Activated CD4-positive, alpha-beta T cell treated with anti-CD3 and anti-CD28 coated beads, Interleukin-2, amount 50 U/mL, for 24 hours (primary cell): Measurements from ENCODE around the gene SP4.

Source experiments
- DNase-seq, 2 donors: peaks; one replicate each; pipeline ENCODE4 v3.0.0-alpha.2; 2020; ENCODE audit warnings: low read depth in 1 of 2, low spot score in 1 of 2

Gene SP4

DNA sequence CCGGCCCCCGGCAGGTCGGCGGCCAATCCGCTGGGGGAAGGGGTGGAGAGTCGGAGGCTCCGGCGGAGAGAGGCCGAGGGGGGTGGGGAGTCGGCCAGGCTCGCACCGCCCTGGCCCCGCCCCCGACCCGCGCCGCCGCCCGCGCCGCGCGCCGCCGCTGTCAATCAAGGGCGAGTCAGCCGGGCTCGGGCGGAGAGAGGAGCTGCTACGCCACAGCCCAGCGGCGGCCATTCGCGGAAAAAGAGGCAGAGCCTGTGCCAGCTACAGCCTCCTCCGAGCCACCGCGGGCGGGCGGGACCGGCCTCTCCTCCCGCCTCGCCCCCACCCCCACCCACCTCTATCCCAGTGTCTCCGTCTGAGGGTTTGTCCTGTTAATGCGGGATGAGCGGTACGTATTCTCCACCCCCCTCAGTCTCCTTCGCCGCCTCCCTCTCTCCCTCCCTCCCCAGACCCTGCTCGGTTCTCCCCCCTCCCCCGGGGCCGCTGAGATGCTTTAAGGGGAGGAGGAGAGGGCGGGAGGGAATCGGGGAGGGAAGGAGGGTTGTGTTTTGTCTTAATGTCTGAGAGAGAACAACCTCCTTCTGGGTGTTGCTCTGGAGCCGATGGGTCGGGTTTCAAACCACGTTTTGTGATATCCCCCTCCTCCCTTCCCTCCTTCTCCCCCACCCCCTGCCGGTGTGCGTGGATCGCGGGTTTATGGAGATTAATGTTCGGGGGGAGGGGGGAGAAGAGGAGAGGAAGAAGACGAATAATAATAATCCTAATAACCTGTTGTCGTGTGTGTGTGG, at the start of gene SP4:
Gene SP4, plus strand, starts transcription at position 213 of the 788 bp plus-strand sequence. Its CDS starts 169 bp downstream, at position 382.
- DNase-seq = peak; percentile 91 to 93

DNA sequence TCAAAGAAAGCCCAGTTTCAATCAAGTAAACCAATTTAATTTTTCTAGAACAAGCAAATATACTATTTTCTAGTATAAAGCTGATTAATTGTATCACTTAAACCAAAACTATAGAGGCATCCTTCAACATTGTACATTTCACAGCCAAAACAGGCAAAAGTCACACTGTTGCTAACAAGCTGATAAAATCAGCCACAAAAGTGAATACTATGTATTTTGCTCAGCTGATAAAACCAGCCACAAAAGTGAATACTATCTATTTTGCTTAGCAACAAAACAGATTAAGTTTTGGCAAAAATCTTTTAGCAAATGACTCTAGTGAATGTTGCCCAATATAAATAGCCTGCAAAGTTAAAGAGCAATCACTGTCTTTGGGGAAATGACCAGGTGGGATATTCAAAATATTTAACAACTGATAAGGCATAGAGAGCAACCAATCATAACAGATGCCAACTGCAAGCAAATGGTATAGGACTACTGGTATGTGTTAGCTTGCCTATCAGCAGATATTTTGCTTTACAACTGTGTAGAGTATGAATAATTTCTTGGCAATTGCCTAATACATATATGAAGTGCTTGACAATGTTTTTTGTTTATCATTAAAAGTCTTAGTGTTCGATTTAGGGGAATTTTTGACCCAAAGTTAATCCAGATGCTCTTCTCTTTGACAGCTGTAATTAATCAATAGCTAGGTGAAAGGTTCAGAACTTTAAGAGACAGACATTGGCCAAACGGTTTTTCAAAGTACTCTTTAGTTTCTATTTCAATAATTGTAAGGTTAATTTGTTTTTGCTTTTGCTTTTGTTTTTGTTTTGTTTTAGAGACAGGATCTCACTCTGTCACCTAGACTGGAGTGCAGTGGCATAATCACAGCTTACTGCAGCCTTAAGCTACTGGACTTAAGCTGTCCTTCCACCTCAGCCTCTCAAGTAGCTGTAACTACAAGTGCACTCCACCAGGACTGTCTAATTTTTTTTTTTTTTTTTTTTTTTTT, 44.4 kb upstream of the SP4 start:
- DNase-seq = no peak

DNA sequence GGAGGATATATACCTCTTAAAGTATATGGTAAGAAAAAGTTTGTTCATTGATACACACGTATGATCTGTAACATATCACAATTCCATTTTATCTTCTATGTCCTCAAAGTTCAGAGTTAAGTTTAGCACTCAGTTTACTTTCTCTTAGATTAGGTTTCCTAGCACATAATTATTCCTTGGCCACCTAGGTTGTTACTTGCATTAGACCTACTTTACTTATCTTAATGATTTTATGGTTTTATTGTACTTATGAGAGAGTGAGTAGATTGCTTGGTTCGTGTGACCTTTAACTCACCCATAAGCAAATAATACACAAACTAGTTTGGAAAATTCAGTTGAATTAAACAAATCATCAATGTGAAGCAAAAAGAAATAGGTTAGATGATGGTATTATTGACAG, 33.9 kb upstream of the SP4 start:
- DNase-seq = no peak

DNA sequence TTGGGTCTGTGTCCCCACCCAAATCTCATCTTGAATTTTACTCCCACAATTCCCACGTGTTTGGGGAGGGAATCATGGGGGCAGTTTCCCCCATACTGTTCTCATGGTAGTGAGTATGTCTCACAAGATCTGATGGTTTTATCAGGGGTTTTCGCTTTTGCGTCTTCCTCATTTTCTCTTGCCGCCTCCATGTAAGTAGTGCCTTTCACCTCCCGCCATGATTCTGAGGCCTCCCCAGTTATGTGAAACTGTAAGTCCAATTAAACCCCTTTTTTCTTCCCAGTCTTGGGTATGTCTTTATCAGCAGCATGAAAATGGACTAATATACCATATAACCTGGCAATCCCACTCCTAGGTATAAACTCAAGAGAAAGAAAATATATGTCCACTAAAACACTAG, 25.9 kb upstream of the SP4 start:
- DNase-seq = no peak

DNA sequence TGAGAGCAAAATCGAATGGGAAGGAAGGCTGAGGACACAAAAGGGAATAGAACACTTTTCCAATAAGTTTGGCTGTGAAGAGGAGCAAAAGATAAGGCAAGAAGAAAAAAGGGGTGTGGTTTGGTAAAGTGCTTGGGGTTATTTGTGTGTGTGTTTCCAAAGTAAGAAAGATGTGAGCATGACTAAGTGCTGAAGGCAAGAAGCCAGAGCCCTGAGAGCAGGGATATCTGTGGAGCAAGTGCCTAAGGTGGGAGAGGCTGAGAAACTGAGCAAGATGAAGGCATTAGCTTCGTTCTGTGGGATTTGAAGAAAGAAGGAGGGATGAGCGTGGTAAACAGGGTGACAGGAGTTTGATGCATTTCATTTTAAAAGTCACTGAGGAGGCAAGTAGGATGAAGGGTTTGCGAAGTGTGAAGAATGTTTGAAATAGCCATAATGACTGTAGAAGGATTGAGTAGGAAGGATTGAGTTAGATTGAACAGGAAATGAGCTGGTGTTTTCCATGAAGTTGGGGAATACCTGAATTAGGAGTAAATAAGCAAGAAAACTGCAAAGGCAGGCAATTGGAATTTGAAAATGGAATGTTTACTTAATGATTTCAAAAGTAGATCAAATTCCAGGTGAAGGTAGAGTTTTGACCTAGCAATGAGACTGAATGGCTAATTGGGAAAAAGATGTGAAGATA, 19.9 kb upstream of the SP4 start:
- DNase-seq = no peak

DNA sequence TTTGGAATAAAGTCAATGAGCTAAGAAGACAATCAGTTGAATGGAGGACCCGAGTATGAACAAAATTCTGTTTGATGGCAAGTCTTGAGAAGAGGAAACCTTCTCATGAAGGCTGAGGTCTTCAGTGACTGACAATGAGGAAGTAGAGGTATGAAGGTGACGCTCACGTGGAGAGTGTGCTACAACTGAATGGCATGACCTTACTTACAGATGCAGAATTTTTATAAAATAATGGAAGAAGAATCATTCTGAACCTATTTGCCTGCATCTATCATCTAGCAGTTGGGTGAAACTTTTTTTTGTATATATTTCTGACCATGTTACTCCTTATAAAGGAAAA, 19.4 kb upstream of the SP4 start:
- DNase-seq = no peak

DNA sequence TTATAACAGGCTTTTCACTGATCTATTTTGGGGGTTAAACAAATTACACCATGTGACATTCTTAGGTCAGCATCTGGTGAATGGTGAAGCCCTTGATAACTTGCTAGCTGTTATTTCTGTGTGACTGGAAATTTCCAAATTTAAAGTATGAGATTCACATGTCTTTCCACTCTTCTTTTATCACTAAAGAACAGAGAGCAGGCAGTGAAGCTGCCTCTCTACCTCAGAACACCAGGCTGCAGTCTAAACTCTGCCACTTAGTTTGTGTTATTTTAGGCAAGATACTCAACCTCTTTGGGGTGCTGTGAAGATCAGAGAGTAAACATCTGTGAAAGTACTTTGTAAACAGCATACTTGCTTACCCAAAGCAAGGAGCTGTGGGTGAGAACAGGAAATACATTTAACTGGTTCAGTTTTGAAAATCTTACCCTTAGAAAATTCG, 15.5 kb upstream of the SP4 start:
- DNase-seq = no peak

DNA sequence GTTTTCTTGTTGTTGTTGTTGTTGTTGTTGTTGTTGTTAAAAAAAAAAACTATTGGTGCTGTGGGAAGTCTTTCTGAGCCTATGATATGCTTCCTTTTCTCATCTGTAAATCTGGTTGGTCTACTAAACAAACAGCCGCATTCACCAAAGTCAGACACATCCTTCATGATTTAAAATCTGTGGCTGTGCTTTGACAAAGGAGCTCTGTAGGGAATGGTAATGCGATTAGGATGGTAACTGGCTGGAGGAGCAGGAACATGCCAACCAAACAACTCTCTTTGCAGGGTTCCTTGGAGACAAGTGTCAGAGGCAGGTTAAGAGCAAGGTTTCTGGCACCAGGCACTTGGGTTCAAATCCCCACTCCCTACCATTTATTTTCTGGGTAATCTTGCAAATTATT, 14.9 kb upstream of the SP4 start:
- DNase-seq = no peak

DNA sequence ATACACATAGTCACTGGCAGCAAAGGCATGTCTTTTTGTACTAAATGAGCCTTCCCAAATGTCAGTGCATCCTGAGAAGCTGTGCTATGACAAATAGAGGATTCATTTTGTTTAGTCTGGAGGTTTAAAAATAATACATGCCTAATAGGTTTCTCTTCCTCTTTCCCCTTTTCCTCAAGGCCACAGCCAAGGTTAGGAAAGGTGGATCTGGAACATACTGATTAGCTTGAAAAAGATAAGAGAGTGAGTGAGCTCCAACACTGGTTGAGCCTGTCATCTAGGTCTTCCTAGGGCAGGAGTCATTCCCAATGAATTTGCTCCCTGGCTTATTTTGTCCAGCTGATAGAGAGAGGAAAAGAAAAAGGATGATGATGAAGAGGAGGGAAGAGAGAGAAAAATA, 14.4 kb upstream of the SP4 start:
- no peak for DNase-seq

DNA sequence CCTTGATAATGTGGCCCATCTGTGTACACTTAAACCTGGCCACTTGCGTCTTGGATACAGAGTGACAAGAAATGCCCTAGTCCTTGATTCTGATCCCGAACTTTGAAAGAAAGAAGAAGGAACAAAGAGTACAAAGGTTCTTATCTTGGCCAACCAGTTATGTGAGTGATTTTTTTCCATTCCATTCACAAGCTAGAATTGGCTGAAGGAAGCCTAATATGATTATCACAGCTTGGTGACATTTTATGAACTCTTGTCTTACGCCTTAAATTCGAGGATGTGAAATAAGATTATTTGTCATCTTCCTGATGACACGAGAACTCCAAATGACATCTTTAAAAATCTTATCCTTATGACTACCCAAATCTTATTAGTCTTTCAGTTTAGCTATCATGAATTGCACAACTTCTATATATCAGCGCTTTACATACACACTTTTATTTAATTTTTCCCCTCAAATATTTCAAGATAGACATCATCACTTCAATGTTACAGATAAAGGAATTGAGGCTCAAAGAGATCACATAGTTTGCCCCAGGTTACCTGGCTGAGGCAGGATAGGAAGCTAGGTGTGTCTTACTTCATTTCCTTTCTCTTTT, 13.0 kb upstream of the SP4 start:
- DNase-seq = no peak

DNA sequence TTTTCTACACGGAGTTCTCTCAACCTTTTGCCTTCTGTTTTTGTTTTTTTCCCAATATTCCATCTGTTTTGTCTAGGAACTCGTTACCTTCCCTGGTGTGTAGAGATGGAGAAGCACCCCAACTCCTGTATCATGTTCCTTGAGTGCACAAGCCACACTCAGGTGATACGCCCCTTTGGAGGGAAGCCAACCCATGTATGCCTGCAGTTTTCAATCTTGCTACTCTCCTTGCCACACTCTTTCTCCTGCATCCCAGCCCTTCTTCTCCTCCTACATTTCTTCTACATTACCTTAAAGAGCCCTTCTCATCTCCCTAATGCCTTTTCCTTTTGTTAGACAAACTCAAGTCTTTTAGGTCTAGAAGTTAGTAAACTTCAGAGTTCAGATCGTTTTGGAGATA, 10.2 kb upstream of the SP4 start:
- DNase-seq = no peak

DNA sequence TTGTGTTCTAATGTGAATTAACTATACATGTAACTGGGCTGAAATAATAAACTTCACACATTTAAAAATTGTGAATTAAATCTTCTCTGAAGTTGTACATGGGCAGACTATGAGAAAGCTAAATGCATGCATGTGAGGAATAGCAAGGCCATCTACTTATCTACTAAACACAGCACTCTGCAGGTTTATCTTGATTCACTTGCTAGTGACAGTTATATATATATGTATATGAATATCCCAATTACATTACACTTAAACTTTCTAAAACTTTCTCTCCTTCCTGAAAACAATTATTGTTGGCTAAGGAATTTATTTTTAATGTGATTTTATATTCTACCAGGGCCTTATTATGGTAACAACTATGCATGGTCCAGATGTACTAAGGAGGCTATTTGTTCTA, 5.1 kb upstream of the SP4 start:
- DNase-seq = no peak

DNA sequence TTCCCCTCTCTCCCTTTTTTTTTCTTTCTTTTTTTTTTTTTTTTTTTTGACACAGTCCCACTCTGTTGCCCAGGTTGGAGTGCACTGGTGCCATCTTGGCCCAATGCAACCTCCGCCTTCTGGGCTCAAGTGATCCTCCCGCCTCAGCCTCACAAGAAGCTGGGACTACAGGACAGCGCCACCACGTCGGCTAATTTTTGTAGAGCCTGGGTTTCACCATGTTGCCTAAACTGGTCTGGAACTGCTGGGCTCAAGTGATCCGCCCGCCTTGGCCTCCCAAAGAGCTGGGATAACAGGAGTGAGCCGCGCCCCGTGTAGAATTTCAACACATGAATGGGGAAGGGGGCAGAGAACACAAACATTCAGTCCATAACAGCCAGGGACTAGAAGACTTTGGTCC, 2.6 kb upstream of the SP4 start:
- DNase-seq = no peak

DNA sequence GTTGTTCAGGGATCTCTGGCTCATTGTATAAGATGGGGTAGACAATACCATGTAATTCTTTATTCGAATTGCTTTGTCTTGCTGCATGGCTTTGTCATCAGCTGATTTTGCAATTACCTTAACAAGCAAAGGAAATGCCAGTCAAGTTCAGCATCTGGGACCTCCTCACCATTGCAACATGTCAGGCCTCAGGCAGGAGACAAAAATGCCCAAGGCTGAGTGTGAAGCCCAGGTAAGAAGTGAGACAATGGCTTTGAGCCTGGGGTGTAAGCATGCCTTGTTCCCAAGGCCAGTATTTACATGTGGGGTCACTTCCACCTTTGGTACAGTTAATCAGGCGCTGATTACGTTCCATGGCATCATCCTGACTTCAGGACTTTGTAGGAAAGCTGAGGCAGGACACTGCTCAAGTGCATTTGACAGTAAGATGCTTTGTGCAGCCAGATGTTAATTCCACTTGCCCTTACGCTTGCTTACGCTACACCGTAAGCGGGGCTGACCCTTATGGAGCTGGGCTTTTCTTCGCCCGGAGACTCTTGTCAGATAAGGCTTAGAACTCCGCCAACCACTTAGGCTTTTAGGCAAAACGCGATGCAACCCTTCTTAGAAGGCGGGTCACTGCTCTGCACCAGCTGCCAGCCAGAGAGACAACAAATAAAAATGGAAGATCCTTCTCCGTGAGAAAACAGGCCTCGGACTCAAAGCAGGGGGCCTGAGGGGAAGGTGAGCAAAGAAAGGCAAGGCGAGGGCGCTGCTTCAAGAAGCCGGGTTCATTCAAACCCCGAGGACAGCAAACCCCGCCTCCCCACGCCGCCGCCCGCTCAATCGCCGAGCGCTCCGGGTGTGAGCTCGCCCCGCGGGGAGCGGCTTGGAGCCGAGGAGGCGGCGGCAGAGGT, 1.3 kb upstream of the SP4 start:
- DNase-seq = no peak

DNA sequence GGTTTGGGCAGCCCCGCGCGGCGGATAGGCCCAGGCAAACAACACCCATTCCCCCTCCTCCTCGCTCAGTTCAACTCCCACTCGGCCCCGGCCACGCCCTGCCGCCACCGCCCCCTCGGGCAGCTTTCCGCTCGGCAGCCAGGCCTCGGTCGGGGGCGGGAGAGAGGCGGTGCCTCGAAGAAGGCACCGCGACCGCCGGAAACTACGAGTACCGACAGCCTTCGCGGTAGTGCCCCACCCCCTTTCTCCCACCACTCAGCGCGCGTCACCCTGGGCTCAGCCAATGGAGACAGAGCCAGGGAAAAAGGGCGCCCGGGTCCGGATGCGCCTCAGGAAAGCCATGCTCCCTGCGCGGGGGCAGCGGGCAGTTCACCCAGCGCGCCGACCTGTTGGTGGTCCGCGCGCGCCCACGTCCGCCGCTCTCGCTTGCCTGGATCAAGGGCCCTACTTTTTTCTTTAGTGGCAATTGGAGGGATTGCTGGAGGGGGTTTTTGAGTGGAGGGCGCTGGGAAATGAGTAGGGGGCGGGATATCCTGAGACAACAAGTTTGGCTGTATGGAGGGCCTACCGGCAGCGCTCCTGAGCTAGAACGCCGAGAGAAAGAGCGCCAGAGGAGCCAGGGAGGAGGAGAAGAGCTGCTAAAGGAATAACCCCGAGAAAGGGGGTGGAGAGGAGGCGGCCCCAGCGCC, 557 bp upstream of the SP4 start:
- DNase-seq = peak; percentile 98

DNA sequence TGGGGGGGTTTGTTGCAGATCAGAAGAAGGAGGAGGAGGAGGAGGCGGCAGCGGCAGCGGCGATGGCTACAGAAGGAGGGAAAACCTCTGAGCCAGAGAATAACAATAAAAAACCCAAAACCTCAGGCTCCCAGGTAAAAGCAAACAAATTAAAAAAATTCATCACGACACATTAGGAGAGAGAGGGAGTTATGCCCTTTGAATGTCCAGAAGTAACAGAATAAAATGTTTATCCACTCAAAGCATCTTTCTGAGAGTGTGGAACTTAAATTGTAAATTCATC, 717 bp downstream of the SP4 start:
- no peak for DNase-seq

DNA sequence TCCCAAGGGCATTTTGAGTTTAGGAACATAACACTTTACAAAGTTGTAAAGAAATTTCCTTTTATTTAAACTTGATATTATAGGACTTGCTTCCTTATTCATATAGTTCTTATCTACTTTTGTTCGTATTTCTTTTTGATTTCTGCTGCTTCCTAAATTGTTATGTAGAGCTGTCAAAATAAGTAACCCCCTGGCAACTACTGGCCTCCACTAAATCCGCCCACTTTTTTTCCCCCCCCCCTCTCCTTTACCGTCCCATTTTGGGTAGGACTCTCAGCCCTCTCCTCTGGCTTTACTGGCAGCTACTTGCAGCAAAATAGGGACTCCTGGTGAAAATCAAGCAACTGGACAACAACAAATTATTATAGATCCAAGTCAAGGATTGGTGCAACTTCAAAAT, 1.1 kb downstream of the SP4 start:
- DNase-seq = no peak

DNA sequence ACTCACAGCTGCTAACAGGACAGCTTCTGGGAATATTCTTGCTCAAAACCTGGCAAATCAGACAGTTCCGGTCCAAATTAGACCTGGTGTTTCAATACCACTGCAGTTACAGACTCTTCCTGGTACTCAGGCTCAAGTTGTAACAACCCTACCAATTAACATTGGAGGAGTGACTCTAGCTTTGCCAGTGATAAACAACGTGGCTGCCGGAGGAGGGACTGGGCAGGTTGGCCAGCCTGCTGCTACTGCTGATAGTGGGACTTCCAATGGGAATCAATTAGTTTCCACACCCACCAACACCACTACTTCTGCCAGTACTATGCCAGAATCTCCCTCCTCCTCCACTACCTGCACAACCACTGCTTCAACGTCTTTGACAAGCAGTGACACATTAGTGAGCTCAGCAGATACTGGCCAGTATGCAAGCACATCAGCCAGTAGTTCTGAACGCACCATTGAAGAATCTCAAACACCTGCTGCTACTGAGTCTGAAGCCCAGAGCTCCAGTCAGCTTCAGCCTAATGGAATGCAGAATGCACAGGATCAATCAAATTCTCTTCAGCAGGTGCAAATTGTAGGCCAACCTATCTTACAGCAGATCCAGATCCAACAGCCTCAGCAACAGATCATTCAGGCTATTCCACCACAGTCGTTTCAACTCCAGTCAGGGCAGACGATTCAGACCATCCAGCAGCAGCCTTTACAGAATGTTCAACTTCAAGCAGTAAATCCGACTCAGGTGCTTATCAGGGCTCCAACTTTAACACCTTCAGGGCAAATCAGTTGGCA, 2.1 kb downstream of the SP4 start:
- DNase-seq = no peak

DNA sequence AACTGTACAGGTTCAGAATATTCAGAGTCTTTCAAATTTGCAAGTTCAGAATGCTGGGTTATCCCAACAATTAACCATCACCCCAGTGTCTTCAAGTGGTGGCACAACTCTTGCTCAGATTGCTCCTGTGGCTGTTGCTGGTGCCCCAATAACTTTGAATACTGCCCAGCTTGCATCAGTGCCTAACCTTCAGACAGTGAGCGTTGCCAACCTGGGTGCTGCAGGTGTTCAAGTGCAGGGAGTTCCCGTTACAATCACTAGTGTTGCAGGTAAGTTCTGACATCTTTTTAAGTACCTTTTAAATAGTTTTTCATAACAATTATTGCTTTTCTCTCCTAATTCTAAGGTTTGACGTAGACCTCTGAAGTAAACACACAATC, 2.7 kb downstream of the SP4 start:
- DNase-seq = no peak
